T-helper 2 cell treated with Interferon-gamma antibody and Interleukin-4, amounts not matched to agents 100 ng/mL and 5 ng/mL, for 36 hours (primary cell): Measurements from ENCODE around the gene GDPD4. TPM values are rescaled to one million over a fixed set of nuclear protein-coding genes. Genes with fewer than 3 reads are reported as not detected.

Experiments used
- intact Hi-C: fragments of 100-400 bp; cut with micrococcal nuclease; formaldehyde crosslinking; loops from one replicate; pipeline ENCODE4 v1.15.1; 2023
- total RNA-seq: library from RNA; stranded (reverse); gene quantifications from 2 replicates; pipeline ENCODE4 v1.2.3, GENCODE V29; 2022

Gene GDPD4, protein sequence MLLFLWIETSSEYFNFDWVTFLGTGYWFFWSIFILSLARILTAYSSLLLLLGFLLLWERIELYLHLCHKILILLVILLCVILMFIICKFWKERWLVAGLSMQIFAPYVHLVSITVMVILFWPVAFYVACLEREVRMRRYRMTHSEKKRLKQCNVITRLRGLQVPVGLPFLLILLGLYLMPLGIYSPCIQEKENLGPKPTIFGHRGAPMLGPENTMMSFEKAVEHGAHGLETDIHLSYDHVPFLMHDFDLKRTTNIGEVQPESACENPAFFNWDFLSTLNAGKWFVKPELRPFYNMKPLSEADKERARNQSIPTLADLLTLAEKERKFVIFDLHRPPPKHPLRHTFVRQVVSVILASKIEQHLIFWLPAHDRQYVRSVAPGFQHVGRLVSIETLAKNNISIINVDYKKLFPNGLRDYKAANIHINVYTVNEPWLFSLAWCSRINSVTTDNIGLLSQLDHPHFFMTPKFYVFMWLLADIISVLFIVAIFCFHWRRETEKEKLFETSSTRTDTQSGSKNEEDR
- not detected in 2 replicates for total RNA-seq

DNA sequence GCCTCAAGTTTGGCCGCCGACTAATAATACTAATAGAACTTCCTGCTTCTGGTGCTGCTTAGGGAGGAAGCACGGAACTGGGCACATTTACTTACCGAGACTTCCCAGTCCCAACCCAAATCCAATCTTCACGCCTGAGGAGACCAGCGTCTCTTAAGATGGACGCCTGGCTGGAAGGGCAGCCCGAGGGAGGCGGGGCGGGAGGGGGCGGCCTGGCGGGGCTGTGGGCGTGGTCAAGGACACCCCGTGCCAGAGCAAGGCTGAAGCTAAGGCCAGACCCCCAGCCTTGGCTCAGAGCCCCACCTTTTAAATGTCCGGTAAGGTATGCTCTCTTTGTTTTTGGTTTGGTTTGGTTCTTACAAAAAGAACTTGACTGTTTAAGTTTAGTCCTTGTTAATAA, at the start of gene GDPD4:
Gene GDPD4, minus strand, starts transcription at position 177 of the 400 bp plus-strand sequence. CDS start 16,549 bp downstream, outside the sequence.
- intact Hi-C loops, result no loop called here

- intact Hi-C loops, result no loop called here
Measured at GRCh38 chr11:77347948-77348347, 46.5 kb upstream of the GDPD4 start.

DNA sequence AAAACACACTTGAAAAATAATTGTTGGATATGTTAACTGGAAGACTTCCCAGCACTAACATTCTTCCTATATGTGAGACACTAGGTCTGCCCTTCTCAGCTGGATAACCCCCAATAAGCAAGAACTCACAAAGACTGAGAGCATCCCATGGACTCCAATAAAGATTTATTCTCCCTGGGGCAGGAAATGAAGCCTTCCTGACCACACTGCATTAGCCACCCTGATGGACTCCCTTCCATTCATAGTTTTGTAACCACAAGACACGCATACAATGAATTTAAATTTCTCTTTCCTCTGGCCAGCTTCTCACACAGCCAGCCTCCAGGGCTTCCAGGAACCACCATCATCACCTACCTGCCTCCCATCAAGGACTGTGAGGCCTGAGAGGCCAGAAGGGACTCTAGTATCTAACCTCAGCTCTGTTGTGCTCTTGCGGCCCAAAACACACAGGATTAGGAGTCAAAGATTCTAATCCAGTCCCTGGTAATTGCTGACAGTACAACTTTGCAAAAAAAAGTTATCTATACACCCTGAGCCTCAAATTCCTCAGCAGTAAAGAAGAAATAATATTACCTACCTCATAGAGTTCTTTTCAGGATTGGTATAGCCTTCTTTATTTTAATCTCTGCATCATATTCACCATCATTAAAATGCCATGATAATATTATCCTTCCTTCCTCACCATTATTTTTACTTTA, 45.6 kb upstream of the GDPD4 start:
- intact Hi-C loops, result no loop called here

- intact Hi-C loops, result no loop called here
Measured at GRCh38 chr11:77345621-77346020, 44.1 kb upstream of the GDPD4 start.

DNA sequence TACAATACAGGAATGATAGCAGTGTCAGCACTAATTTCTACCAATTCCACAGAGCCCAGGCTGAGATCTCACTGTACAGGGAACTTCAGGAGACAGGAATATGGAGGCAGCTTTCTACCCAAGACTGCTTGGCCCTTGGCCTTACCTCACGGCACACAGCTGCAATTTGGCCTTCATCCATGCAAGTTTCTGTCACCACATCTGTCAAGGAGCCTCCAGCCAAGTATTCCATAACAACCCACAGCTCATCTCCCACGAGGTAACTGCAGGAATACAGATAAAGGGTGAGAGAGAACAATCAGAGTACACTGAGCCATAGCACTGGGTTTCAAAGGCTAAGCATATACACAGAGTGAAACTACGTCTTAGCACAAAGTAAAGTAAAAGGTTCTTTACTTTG, 39.0 kb upstream of the GDPD4 start:
- intact Hi-C loops, result no loop called here

DNA sequence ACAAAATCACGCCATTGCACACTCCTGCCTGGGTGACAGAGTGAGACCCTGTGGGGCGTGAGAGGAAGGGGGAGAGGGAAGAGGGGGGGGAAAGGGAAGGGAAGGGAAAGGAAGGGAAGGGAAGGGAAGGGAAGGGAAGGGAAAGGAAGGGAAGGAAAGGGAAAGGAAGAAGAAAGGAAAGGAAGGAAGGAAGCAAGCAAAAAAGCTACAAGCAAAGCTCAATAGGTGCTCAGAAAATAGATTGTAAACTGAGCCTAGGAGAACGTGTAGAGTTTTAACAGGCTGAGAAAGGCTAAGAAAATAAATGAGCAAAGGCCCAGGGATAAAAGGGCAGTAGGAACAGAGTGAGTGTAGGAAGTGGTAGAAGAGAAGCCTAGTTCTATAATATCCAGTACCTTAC, 30.8 kb upstream of the GDPD4 start:
- intact Hi-C loops, result no loop called here

DNA sequence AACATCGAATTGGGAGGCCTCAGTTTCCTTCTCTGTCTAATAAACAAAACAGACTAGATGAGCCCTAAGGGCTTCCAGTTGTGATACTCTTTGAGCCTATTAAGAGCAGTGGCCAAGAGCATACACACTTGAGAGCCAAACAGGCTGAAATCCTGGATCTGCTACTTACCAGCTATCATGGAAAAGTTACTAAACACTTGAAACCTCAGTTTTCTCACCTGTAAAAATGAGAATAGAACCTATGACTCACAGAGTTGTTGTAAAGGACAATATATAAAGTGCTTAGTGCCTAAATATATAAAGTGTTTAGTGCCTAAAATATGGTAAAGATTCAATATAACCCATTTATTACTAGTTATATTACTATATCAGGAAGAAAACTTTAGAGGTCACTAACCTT, 23.7 kb upstream of the GDPD4 start:
- intact Hi-C loops, result no loop called here

DNA sequence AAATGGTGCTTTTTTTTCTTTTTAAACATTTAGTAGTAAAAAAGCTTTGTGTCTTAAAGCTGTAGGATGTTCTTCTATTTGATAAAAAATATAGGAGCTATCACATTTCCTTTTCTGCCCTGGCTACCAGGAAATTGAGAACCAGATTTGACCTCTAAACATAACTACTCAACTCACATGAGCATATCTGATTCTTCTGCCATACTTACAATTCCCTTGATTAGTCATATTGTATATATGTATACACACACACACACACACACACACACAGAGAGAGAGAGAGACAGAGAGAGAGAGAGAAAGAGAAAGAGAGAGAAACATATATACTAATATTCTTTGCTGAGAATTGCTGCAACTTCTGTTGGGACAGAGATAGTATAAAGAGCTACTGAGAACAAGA, 23.0 kb upstream of the GDPD4 start:
- intact Hi-C loops, result no loop called here

GRCh38 chr11:77322926-77323590, 21.6 kb upstream of the GDPD4 start:
- intact Hi-C loops, result no loop called here

DNA sequence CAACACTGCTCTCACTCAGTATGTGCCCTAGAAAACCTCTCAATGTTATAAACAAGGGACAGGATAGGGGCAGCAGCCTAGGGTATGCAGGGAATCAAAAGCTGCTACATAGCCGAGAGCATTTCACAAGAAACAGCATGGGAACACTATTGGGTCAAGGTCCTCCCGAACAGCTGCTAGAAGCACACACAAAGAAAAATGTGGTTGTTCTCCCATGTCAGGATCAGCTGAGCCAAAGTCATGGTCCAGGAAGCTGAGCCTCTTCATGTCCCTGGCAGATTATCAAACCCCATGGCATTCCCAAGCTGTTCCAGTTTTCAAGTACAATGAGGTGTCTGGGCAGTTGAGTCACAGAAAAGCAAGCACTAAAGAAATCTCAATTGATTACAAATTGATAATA, 21.0 kb upstream of the GDPD4 start:
- intact Hi-C loops, result no loop called here

- intact Hi-C loops, result no loop called here
Measured at GRCh38 chr11:77320351-77320750, 18.9 kb upstream of the GDPD4 start.

DNA sequence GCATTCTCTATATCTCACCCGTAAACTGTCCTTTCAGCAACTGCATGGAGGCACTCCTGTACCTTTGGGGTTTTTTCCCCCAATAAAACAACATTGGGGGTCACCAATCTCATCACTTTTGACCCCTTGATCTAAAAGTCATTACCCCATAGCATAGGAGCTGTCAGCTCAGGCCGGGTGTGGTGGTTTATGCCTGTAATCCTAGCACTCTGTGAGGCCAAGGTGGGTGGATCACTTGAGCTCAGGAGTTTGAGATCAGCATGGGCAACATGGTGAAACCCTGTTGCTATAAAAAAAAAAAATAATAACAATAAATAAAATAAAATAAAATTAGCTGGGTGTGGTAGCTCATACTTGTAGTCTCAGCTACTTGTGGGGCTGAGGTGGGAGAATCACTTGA, 17.1 kb upstream of the GDPD4 start:
- intact Hi-C loops, result no loop called here

DNA sequence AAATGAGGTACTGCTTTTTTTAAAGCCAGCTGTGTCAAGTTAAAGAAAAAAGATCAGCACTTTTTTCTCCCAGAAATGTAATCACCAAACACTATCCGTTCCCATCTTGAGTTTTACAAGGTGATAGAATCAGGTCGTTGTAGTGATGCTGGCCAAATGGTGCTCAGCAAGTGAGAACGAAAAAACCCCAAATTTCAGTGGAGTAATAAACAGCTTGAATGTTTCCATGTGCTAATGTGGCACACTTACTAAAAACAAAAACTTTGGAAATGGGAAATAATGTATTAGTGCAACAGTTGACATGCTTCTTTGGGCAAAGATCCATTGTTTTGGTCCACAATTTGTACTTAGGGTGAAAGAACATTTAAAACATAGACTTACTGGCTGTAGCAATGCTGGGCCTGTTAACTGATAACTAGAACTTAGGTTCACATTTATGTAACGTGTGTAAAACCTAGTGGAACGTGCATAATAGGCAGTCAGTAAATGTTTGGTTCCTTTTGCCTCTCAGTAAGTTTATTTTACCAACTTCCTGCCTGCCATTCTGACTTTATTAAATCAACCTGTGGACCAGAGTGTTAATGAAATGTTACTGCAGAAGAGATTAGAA, 15.4 kb upstream of the GDPD4 start:
- intact Hi-C loops, result no loop called here

- intact Hi-C loops, result no loop called here
Measured at GRCh38 chr11:77312107-77312506, 10.6 kb upstream of the GDPD4 start.

DNA sequence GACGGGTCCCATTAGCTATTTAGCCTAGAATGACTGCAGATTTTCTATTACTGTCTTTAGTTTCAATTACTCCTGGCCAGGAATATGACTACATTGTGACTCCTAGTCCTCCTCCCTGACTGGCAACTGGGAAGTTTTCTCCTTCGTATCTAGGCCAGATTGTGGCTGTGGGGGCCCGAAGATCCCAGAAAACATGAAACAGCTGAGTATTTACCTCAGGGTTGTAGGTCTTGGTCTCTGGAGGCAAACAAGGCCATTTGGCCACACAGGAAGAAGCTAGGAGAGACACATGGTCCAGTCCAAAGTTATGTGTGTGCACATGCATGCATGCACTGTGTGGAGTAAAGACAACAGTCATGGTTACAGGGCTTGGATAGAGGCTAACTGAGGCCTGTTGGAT, 10.2 kb upstream of the GDPD4 start:
- intact Hi-C loops, result no loop called here

- intact Hi-C loops, result no loop called here
Measured at GRCh38 chr11:77310721-77311120, 9.2 kb upstream of the GDPD4 start.

- intact Hi-C loops, result no loop called here
Measured at GRCh38 chr11:77309401-77310085, 8.1 kb upstream of the GDPD4 start.

DNA sequence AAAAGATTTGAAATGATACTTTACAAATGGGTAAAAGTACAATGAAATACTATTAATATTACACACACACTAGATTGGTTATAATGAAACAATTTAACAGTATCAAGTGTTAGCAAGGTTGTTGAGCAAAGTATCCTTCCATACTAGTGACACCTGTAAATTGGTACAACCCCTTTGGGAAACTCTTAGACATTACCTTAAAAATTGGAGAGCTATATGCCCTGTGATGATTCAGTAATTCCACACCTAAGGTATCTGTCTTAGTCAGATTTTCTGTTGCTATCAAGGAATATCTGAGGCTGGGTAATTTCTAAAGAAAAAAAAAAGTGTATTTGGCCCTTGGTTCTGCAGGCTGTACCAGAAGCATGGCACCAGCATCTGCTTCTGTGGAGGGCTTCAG, 7.4 kb upstream of the GDPD4 start:
- intact Hi-C loops, result no loop called here

DNA sequence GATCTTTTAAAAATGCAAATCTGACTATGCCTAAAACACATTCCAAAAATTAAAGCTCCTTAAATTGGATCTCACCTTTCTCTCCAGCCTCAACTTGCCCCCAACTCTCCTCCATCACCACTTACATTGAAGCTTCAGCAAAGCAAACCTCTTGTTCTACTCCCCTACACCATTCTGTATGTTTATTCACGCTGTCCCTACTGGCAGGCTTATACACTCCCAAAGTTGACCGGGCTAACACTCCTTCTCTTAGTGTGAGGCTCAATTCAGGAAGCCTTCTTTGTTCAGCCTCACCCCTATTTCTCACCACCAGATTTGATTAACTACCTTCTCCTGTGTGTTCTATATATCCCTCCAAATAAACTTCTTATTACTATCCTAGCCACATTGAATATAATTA, 1.8 kb upstream of the GDPD4 start:
- intact Hi-C loops, result no loop called here

DNA sequence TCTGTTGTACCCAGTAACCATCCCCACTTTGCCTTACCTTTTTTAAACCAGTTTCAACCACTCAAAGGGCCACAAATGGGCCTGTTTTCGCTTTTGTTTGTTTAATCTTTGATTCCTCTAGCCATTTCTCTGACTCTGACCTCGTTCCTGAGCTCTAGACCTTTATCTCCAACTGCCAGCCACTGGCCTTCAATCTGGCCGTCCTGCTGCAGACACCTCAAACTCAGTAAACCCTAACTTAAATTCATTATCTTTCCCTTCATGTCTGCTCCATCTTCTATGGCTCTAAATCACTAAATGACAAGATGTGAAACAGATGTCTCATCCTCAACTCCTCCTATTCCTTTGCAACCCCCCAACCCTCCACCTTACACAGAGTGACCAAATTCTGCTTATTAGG, 1.3 kb upstream of the GDPD4 start:
- intact Hi-C loops, result no loop called here

DNA sequence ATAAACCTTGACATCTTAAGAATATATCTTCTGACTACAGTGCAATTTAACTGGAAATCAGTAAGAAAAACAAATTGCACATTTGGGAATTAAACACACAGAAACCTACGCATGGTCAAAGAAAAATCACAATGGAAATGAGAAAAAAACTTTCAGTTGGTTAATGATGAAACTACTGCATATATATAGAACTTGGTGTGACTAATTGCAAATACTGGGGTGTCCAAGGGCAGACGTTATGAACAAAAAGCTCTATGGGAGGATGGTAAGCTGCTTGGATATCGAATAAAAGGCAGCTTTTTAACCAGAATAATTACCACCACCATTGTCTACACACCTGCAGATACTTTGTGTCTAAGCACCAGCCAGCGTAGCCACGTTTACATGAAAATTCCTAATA, 791 bp downstream of the GDPD4 start:
- intact Hi-C loops, result no loop called here
